GM19455 (cell line): ENCODE measurements around the gene DISC1.
"Not testable (repeated sequence)": the region's sequence is repeated elsewhere in the genome, so short reads cannot be mapped to it uniquely, and the experiment has no call there.

Experiments used
- ATAC-seq: cut with Tn5 transposase; IDR thresholded peaks from one replicate; pipeline ENCODE4 v1.9.1; 2021; ENCODE audit not compliant: unreplicated experiment

The DISC1 gene

GRCh38 chr1:231724876-231725647, 98.5 kb downstream of the DISC1 start:
- peak; percentile 71 for ATAC-seq

- no peak for ATAC-seq
Observed at GRCh38 chr1:231727171-231727570, 100.6 kb downstream of the DISC1 start.

- ATAC-seq: not testable (repeated sequence)
Observed at GRCh38 chr1:231728987-231729386, 102.4 kb downstream of the DISC1 start.

GRCh38 chr1:231729544-231729943, 103.0 kb downstream of the DISC1 start:
- no peak for ATAC-seq

GRCh38 chr1:231731268-231731667, 104.7 kb downstream of the DISC1 start:
- ATAC-seq: no peak

- ATAC-seq: no peak
Observed at GRCh38 chr1:231733063-231733462, 106.5 kb downstream of the DISC1 start.

- ATAC-seq: no peak
Observed at GRCh38 chr1:231733672-231734071, 107.1 kb downstream of the DISC1 start.

- no peak for ATAC-seq
Observed at GRCh38 chr1:231734417-231734816, 107.8 kb downstream of the DISC1 start.

- ATAC-seq: no peak
Observed at GRCh38 chr1:231735411-231735810, 108.8 kb downstream of the DISC1 start.

- no peak for ATAC-seq
Observed at GRCh38 chr1:231735941-231736340, 109.4 kb downstream of the DISC1 start.

- ATAC-seq: no peak
Observed at GRCh38 chr1:231736464-231736863, 109.9 kb downstream of the DISC1 start.

GRCh38 chr1:231738554-231738953, 112.0 kb downstream of the DISC1 start:
- no peak for ATAC-seq

- no peak for ATAC-seq
Observed at GRCh38 chr1:231743966-231744365, 117.4 kb downstream of the DISC1 start.

GRCh38 chr1:231748760-231749415, 122.3 kb downstream of the DISC1 start:
- ATAC-seq: no peak

GRCh38 chr1:231750296-231750695, 123.7 kb downstream of the DISC1 start:
- no peak for ATAC-seq

- ATAC-seq: no peak
Observed at GRCh38 chr1:231750818-231751362, 124.3 kb downstream of the DISC1 start.

GRCh38 chr1:231751415-231751814, 124.8 kb downstream of the DISC1 start:
- no peak for ATAC-seq

- ATAC-seq: no peak
Observed at GRCh38 chr1:231753313-231753712, 126.7 kb downstream of the DISC1 start.

- peak; percentile 36 for ATAC-seq
Observed at GRCh38 chr1:231757101-231757404, 130.5 kb downstream of the DISC1 start.

- ATAC-seq: no peak
Observed at GRCh38 chr1:231757759-231758158, 131.2 kb downstream of the DISC1 start.

GRCh38 chr1:231761252-231761651, 134.7 kb downstream of the DISC1 start:
- no peak for ATAC-seq

GRCh38 chr1:231761747-231762541, 135.4 kb downstream of the DISC1 start:
- no peak for ATAC-seq
